ENCODE results near the gene NLGN4X.
"Not testable (repeated sequence)": the region's sequence is repeated elsewhere in the genome, so short reads cannot be mapped to it uniquely, and the experiment has no call there.

NLGN4X gene

GRCh38 chrX:5928224-5928623, 300.4 kb downstream of the NLGN4X start:
- Histone ChIP-seq H3K9me3 (ENCODE audit: control insufficient read depth, low read depth, low read length) (no peaks in the 10 kb centered on the region), H3K27ac (ENCODE audit: low read length) (no peak overlapping the region), H3K9ac (ENCODE audit: low read length) (no peak overlapping the region), H3K4me1 (ENCODE audit: control insufficient read depth, low read depth, low read length) (no peaks in the 10 kb centered on the region), H3K27me3 (ENCODE audit: control insufficient read depth, insufficient read depth, low read length) (no peaks in the 10 kb centered on the region), H3K4me3 (ENCODE audit: low read length) (no peak overlapping the region), H3K36me3 (ENCODE audit: control insufficient read depth, low read depth, low read length) (no peaks in the 10 kb centered on the region)

GRCh38 chrX:5916945-5917344, 311.7 kb downstream of the NLGN4X start:
- H3K4me1 ChIP-seq (ENCODE audit: control insufficient read depth, low read depth, low read length) = no peaks in the 10 kb centered on the region
- no peak overlapping the region for H3K4me3 ChIP-seq (ENCODE audit: low read length)
- no peaks in the 10 kb centered on the region for H3K27me3 ChIP-seq (ENCODE audit: control insufficient read depth, insufficient read depth, low read length)
- peaks cover 3% of the 10 kb centered on the region for H3K9me3 ChIP-seq (ENCODE audit: control insufficient read depth, low read depth, low read length)
- no peak overlapping the region for H3K9ac ChIP-seq (ENCODE audit: low read length)
- H3K36me3 ChIP-seq (ENCODE audit: control insufficient read depth, low read depth, low read length) = no peaks in the 10 kb centered on the region
- no peak overlapping the region for H3K27ac ChIP-seq (ENCODE audit: low read length)

GRCh38 chrX:5915783-5916182, 312.9 kb downstream of the NLGN4X start:
- no peaks in the 10 kb centered on the region for H3K36me3 ChIP-seq (ENCODE audit: control insufficient read depth, low read depth, low read length)
- peaks cover 3% of the 10 kb centered on the region for H3K9me3 ChIP-seq (ENCODE audit: control insufficient read depth, low read depth, low read length)
- peaks cover 4% of the 10 kb centered on the region for H3K4me1 ChIP-seq (ENCODE audit: control insufficient read depth, low read depth, low read length)
- H3K9ac ChIP-seq (ENCODE audit: low read length) = no peak overlapping the region
- no peak overlapping the region for H3K4me3 ChIP-seq (ENCODE audit: low read length)
- no peaks in the 10 kb centered on the region for H3K27me3 ChIP-seq (ENCODE audit: control insufficient read depth, insufficient read depth, low read length)
- H3K27ac ChIP-seq (ENCODE audit: low read length) = no peak overlapping the region

GRCh38 chrX:5907207-5907606, 321.5 kb downstream of the NLGN4X start:
- Histone ChIP-seq H3K9ac (ENCODE audit: low read length) (no peak overlapping the region), H3K36me3 (ENCODE audit: control insufficient read depth, low read depth, low read length) (peaks cover 35% of the 10 kb centered on the region), H3K4me3 (ENCODE audit: low read length) (no peak overlapping the region), H3K9me3 (ENCODE audit: control insufficient read depth, low read depth, low read length) (no peaks in the 10 kb centered on the region), H3K27ac (ENCODE audit: low read length) (no peak overlapping the region), H3K27me3 (ENCODE audit: control insufficient read depth, insufficient read depth, low read length) (no peaks in the 10 kb centered on the region), H3K4me1 (ENCODE audit: control insufficient read depth, low read depth, low read length) (peaks cover 8% of the 10 kb centered on the region)

- not testable (repeated sequence) for H3K9me3 ChIP-seq (ENCODE audit: control insufficient read depth, low read depth, low read length); H3K9ac ChIP-seq (ENCODE audit: low read length); H3K27me3 ChIP-seq (ENCODE audit: control insufficient read depth, insufficient read depth, low read length); H3K4me3 ChIP-seq (ENCODE audit: low read length); H3K4me1 ChIP-seq (ENCODE audit: control insufficient read depth, low read depth, low read length); H3K27ac ChIP-seq (ENCODE audit: low read length)
- peaks cover 51% of the 10 kb centered on the region for H3K36me3 ChIP-seq (ENCODE audit: control insufficient read depth, low read depth, low read length)
These were observed 325.0 kb downstream of the NLGN4X start for GRCh38 chrX:5903586-5904190.

- Histone ChIP-seq H3K27ac (ENCODE audit: low read length) (no peak overlapping the region), H3K9me3 (ENCODE audit: control insufficient read depth, low read depth, low read length) (no peaks in the 10 kb centered on the region), H3K9ac (ENCODE audit: low read length) (no peak overlapping the region), H3K4me3 (ENCODE audit: low read length) (no peak overlapping the region), H3K4me1 (ENCODE audit: control insufficient read depth, low read depth, low read length) (no peaks in the 10 kb centered on the region), H3K36me3 (ENCODE audit: control insufficient read depth, low read depth, low read length) (peaks cover 34% of the 10 kb centered on the region), H3K27me3 (ENCODE audit: control insufficient read depth, insufficient read depth, low read length) (no peaks in the 10 kb centered on the region)
These were observed 330.2 kb downstream of the NLGN4X start for GRCh38 chrX:5898463-5898862.

- no peaks in the 10 kb centered on the region for H3K4me1 ChIP-seq (ENCODE audit: control insufficient read depth, low read depth, low read length)
- H3K9me3 ChIP-seq (ENCODE audit: control insufficient read depth, low read depth, low read length) = no peaks in the 10 kb centered on the region
- H3K4me3 ChIP-seq (ENCODE audit: low read length) = no peak overlapping the region
- H3K27ac ChIP-seq (ENCODE audit: low read length) = no peak overlapping the region
- H3K36me3 ChIP-seq (ENCODE audit: control insufficient read depth, low read depth, low read length) = peaks cover 41% of the 10 kb centered on the region
- H3K9ac ChIP-seq (ENCODE audit: low read length) = no peak overlapping the region
- H3K27me3 ChIP-seq (ENCODE audit: control insufficient read depth, insufficient read depth, low read length) = no peaks in the 10 kb centered on the region
These were observed 337.3 kb downstream of the NLGN4X start for GRCh38 chrX:5891378-5891777.

GRCh38 chrX:5876984-5877596, 351.6 kb downstream of the NLGN4X start:
- no peaks in the 10 kb centered on the region for H3K27me3 ChIP-seq (ENCODE audit: control insufficient read depth, insufficient read depth, low read length)
- H3K36me3 ChIP-seq (ENCODE audit: control insufficient read depth, low read depth, low read length) = no peaks in the 10 kb centered on the region
- no peaks in the 10 kb centered on the region for H3K9me3 ChIP-seq (ENCODE audit: control insufficient read depth, low read depth, low read length)
- H3K9ac ChIP-seq (ENCODE audit: low read length) = no peak overlapping the region
- peaks cover 24% of the 10 kb centered on the region for H3K4me1 ChIP-seq (ENCODE audit: control insufficient read depth, low read depth, low read length)
- no peak overlapping the region for H3K4me3 ChIP-seq (ENCODE audit: low read length)
- H3K27ac ChIP-seq (ENCODE audit: low read length) = no peak overlapping the region

- peaks cover 19% of the 10 kb centered on the region for H3K4me1 ChIP-seq (ENCODE audit: control insufficient read depth, low read depth, low read length)
- H3K27ac ChIP-seq (ENCODE audit: low read length) = no peak overlapping the region
- H3K27me3 ChIP-seq (ENCODE audit: control insufficient read depth, insufficient read depth, low read length) = no peaks in the 10 kb centered on the region
- H3K36me3 ChIP-seq (ENCODE audit: control insufficient read depth, low read depth, low read length) = no peaks in the 10 kb centered on the region
- no peaks in the 10 kb centered on the region for H3K9me3 ChIP-seq (ENCODE audit: control insufficient read depth, low read depth, low read length)
- no peak overlapping the region for H3K4me3 ChIP-seq (ENCODE audit: low read length)
- no peak overlapping the region for H3K9ac ChIP-seq (ENCODE audit: low read length)
These were observed 358.4 kb downstream of the NLGN4X start for GRCh38 chrX:5870238-5870637.

GRCh38 chrX:5869786-5870185, 358.9 kb downstream of the NLGN4X start:
- Histone ChIP-seq H3K4me1 (ENCODE audit: control insufficient read depth, low read depth, low read length) (peaks cover 19% of the 10 kb centered on the region), H3K36me3 (ENCODE audit: control insufficient read depth, low read depth, low read length) (no peaks in the 10 kb centered on the region), H3K27me3 (ENCODE audit: control insufficient read depth, insufficient read depth, low read length) (no peaks in the 10 kb centered on the region), H3K9me3 (ENCODE audit: control insufficient read depth, low read depth, low read length) (no peaks in the 10 kb centered on the region), H3K9ac (ENCODE audit: low read length) (no peak overlapping the region), H3K4me3 (ENCODE audit: low read length) (no peak overlapping the region), H3K27ac (ENCODE audit: low read length) (no peak overlapping the region)

- H3K4me1 ChIP-seq (ENCODE audit: control insufficient read depth, low read depth, low read length) = peaks cover 5% of the 10 kb centered on the region
- no peaks in the 10 kb centered on the region for H3K9me3 ChIP-seq (ENCODE audit: control insufficient read depth, low read depth, low read length)
- H3K9ac ChIP-seq (ENCODE audit: low read length) = no peak overlapping the region
- no peak overlapping the region for H3K27ac ChIP-seq (ENCODE audit: low read length)
- no peaks in the 10 kb centered on the region for H3K36me3 ChIP-seq (ENCODE audit: control insufficient read depth, low read depth, low read length)
- no peak overlapping the region for H3K4me3 ChIP-seq (ENCODE audit: low read length)
- no peaks in the 10 kb centered on the region for H3K27me3 ChIP-seq (ENCODE audit: control insufficient read depth, insufficient read depth, low read length)
These were observed 360.9 kb downstream of the NLGN4X start for GRCh38 chrX:5867778-5868177.

GRCh38 chrX:5857232-5857631, 371.4 kb downstream of the NLGN4X start:
- Histone ChIP-seq H3K27me3 (ENCODE audit: control insufficient read depth, insufficient read depth, low read length) (no peaks in the 10 kb centered on the region), H3K27ac (ENCODE audit: low read length) (no peak overlapping the region), H3K4me3 (ENCODE audit: low read length) (no peak overlapping the region), H3K36me3 (ENCODE audit: control insufficient read depth, low read depth, low read length) (no peaks in the 10 kb centered on the region), H3K9ac (ENCODE audit: low read length) (no peak overlapping the region), H3K9me3 (ENCODE audit: control insufficient read depth, low read depth, low read length) (no peaks in the 10 kb centered on the region), H3K4me1 (ENCODE audit: control insufficient read depth, low read depth, low read length) (peaks cover 5% of the 10 kb centered on the region)

Data from iPS-18a (cell line).